Measurements from ENCODE around the gene DESI1. TPM values are rescaled to one million over a fixed set of nuclear protein-coding genes. Genes with fewer than 3 reads are reported as not detected.
"Not testable (repeated sequence)": the region's sequence is repeated elsewhere in the genome, so short reads cannot be mapped to it uniquely, and the experiment has no call there.

The DESI1 gene
- total RNA-seq, 1 donor from 2014 or later: 31.5 TPM

GRCh38 chr22:41575533-41575932 lies 45.3 kb downstream of the DESI1 start:
- Mint-ChIP-seq H3K36me3 (peaks cover 7% of the 10 kb centered on the region), H3K4me3 (no peak overlapping the region), H3K9me3 (no peaks in the 10 kb centered on the region), H3K4me1 (ENCODE audit: unreplicated experiment) (peaks cover 3% of the 10 kb centered on the region), H3K27me3 (no peaks in the 10 kb centered on the region), H3K27ac (no peak overlapping the region)
- DNase-seq (ENCODE audit: extremely low spot score, unreplicated experiment): no peak
- TF ChIP-seq, protein P1, sequence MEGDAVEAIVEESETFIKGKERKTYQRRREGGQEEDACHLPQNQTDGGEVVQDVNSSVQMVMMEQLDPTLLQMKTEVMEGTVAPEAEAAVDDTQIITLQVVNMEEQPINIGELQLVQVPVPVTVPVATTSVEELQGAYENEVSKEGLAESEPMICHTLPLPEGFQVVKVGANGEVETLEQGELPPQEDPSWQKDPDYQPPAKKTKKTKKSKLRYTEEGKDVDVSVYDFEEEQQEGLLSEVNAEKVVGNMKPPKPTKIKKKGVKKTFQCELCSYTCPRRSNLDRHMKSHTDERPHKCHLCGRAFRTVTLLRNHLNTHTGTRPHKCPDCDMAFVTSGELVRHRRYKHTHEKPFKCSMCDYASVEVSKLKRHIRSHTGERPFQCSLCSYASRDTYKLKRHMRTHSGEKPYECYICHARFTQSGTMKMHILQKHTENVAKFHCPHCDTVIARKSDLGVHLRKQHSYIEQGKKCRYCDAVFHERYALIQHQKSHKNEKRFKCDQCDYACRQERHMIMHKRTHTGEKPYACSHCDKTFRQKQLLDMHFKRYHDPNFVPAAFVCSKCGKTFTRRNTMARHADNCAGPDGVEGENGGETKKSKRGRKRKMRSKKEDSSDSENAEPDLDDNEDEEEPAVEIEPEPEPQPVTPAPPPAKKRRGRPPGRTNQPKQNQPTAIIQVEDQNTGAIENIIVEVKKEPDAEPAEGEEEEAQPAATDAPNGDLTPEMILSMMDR (conservative IDR thresholded peaks at IDR 0.05): no peak

- Mint-ChIP-seq H3K27me3 (no peaks in the 10 kb centered on the region), H3K4me3 (no peak overlapping the region), H3K36me3 (peaks cover 7% of the 10 kb centered on the region), H3K27ac (no peak overlapping the region), H3K9me3 (no peaks in the 10 kb centered on the region), H3K4me1 (ENCODE audit: unreplicated experiment) (peaks cover 3% of the 10 kb centered on the region)
- DNase-seq (ENCODE audit: extremely low spot score, unreplicated experiment): no peak
- TF ChIP-seq, protein P1 (conservative IDR thresholded peaks at IDR 0.05): no peak
These were observed 45.9 kb downstream of the DESI1 start for GRCh38 chr22:41574847-41575381.

- Mint-ChIP-seq H3K27me3 (no peaks in the 10 kb centered on the region), H3K27ac (no peak overlapping the region), H3K36me3 (peaks cover 7% of the 10 kb centered on the region), H3K9me3 (no peaks in the 10 kb centered on the region), H3K4me3 (no peak overlapping the region), H3K4me1 (ENCODE audit: unreplicated experiment) (peaks cover 12% of the 10 kb centered on the region)
- no peak for DNase-seq (ENCODE audit: extremely low spot score, unreplicated experiment)
- TF ChIP-seq, protein P1 (conservative IDR thresholded peaks at IDR 0.05): no peak
These were observed 47.2 kb downstream of the DESI1 start for GRCh38 chr22:41573677-41574076.

GRCh38 chr22:41572305-41572704 lies 48.5 kb downstream of the DESI1 start:
- H3K27me3 Mint-ChIP-seq, H3K4me3 Mint-ChIP-seq: not testable (repeated sequence)
- peaks cover 14% of the 10 kb centered on the region for H3K4me1 Mint-ChIP-seq (ENCODE audit: unreplicated experiment)

DNA sequence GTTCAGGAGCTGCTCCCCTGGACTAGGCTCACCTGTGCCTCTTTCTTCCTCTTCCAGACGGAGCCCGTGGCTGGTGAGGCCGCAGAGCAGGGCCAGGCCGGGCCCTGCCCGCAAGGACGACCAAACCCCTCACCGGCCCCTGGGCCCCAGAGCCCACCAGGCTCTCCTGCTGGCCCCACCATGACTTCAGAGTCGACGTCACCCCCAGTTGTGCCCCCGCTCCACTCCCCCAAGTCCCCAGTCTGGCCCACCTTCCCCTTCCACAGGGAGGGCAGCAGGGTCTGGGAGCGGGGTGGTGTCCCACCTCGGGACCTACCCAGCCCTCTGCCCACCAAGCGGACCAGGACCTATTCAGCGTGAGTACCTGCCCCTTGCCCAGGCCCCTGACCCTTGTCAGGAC lies 49.1 kb downstream of the DESI1 start:
- no peak overlapping the region for H3K4me3 Mint-ChIP-seq
- H3K9me3 Mint-ChIP-seq: no peaks in the 10 kb centered on the region
- peaks cover 13% of the 10 kb centered on the region for H3K4me1 Mint-ChIP-seq (ENCODE audit: unreplicated experiment)
- H3K27me3 Mint-ChIP-seq: no peaks in the 10 kb centered on the region
- no peak for DNase-seq (ENCODE audit: extremely low spot score, unreplicated experiment)
- H3K36me3 Mint-ChIP-seq: peaks cover 2% of the 10 kb centered on the region
- H3K27ac Mint-ChIP-seq: no peak overlapping the region
- TF ChIP-seq, protein P1 (conservative IDR thresholded peaks at IDR 0.05): no peak

More at GRCh38 chr22:41572305-41572704, 48.5 kb downstream of the DESI1 start:
- not testable (repeated sequence) for H3K36me3 Mint-ChIP-seq; DNase-seq (ENCODE audit: extremely low spot score, unreplicated experiment); H3K9me3 Mint-ChIP-seq; H3K27ac Mint-ChIP-seq

- no peaks in the 10 kb centered on the region for H3K27me3 Mint-ChIP-seq
- TF ChIP-seq, protein P1 (conservative IDR thresholded peaks at IDR 0.05): no peak
- H3K4me1 Mint-ChIP-seq (ENCODE audit: unreplicated experiment): peaks cover 15% of the 10 kb centered on the region
- no peak overlapping the region for H3K27ac Mint-ChIP-seq
- DNase-seq (ENCODE audit: extremely low spot score, unreplicated experiment): no peak
- no peaks in the 10 kb centered on the region for H3K36me3 Mint-ChIP-seq
- H3K4me3 Mint-ChIP-seq: no peak overlapping the region
- H3K9me3 Mint-ChIP-seq: no peaks in the 10 kb centered on the region
These were observed 50.6 kb downstream of the DESI1 start for GRCh38 chr22:41570221-41570620.
